ENCODE measurements around the gene RYR2. TPM values are rescaled to one million over a fixed set of nuclear protein-coding genes. Genes with fewer than 3 reads are reported as not detected.

RYR2 gene
- total RNA-seq, 1 donor from 2014 or later = 47.0 TPM

GRCh38 chr1:237035759-237036158, 6.2 kb upstream of the RYR2 start:
- DNase-seq = no peak
- Mint-ChIP-seq H3K4me3 (ENCODE audit: unreplicated experiment) (no peak overlapping the region), H3K9me3 (ENCODE audit: unreplicated experiment) (no peaks in the 10 kb centered on the region), H3K27ac (ENCODE audit: unreplicated experiment) (no peak overlapping the region), H3K4me1 (ENCODE audit: low read depth, unreplicated experiment) (peaks cover 3% of the 10 kb centered on the region), H3K27me3 (ENCODE audit: unreplicated experiment) (no peaks in the 10 kb centered on the region), H3K36me3 (ENCODE audit: unreplicated experiment) (no peaks in the 10 kb centered on the region)
- TF ChIP-seq, protein P1, sequence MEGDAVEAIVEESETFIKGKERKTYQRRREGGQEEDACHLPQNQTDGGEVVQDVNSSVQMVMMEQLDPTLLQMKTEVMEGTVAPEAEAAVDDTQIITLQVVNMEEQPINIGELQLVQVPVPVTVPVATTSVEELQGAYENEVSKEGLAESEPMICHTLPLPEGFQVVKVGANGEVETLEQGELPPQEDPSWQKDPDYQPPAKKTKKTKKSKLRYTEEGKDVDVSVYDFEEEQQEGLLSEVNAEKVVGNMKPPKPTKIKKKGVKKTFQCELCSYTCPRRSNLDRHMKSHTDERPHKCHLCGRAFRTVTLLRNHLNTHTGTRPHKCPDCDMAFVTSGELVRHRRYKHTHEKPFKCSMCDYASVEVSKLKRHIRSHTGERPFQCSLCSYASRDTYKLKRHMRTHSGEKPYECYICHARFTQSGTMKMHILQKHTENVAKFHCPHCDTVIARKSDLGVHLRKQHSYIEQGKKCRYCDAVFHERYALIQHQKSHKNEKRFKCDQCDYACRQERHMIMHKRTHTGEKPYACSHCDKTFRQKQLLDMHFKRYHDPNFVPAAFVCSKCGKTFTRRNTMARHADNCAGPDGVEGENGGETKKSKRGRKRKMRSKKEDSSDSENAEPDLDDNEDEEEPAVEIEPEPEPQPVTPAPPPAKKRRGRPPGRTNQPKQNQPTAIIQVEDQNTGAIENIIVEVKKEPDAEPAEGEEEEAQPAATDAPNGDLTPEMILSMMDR (IDR thresholded peaks at IDR 0.05; ENCODE audit: partially characterized antibody, unreplicated experiment) = no peak

GRCh38 chr1:237038211-237038610, 3.8 kb upstream of the RYR2 start:
- no peak for DNase-seq
- Mint-ChIP-seq H3K9me3 (ENCODE audit: unreplicated experiment) (peaks cover 5% of the 10 kb centered on the region), H3K27me3 (ENCODE audit: unreplicated experiment) (peaks cover 5% of the 10 kb centered on the region), H3K4me3 (ENCODE audit: unreplicated experiment) (no peak overlapping the region), H3K4me1 (ENCODE audit: low read depth, unreplicated experiment) (peaks cover 3% of the 10 kb centered on the region), H3K36me3 (ENCODE audit: unreplicated experiment) (peaks cover 5% of the 10 kb centered on the region), H3K27ac (ENCODE audit: unreplicated experiment) (no peak overlapping the region)
- TF ChIP-seq, protein P1 (IDR thresholded peaks at IDR 0.05; ENCODE audit: partially characterized antibody, unreplicated experiment) = no peak

- no peak overlapping the region for H3K4me3 Mint-ChIP-seq (ENCODE audit: unreplicated experiment)
- TF ChIP-seq, protein P1 (IDR thresholded peaks at IDR 0.05; ENCODE audit: partially characterized antibody, unreplicated experiment) = no peak
These were observed 1.2 kb upstream of the RYR2 start for GRCh38 chr1:237040823-237041222.

GRCh38 chr1:237041461-237041794, 556 bp upstream of the RYR2 start:
- no peak for DNase-seq
- H3K4me3 Mint-ChIP-seq (ENCODE audit: unreplicated experiment) = peak overlapping the region; percentile 91
- peaks cover 5% of the 10 kb centered on the region for H3K36me3 Mint-ChIP-seq (ENCODE audit: unreplicated experiment)
- H3K9me3 Mint-ChIP-seq (ENCODE audit: unreplicated experiment) = peaks cover 10% of the 10 kb centered on the region
- H3K27ac Mint-ChIP-seq (ENCODE audit: unreplicated experiment) = peak overlapping the region; percentile 78
- peaks cover 13% of the 10 kb centered on the region for H3K4me1 Mint-ChIP-seq (ENCODE audit: low read depth, unreplicated experiment)
- TF ChIP-seq, protein P1 (IDR thresholded peaks at IDR 0.05; ENCODE audit: partially characterized antibody, unreplicated experiment) = no peak
- H3K27me3 Mint-ChIP-seq (ENCODE audit: unreplicated experiment) = peaks cover 13% of the 10 kb centered on the region

More at GRCh38 chr1:237040823-237041222, 1.2 kb upstream of the RYR2 start:
- Mint-ChIP-seq H3K36me3 (ENCODE audit: unreplicated experiment) (peaks cover 5% of the 10 kb centered on the region), H3K9me3 (ENCODE audit: unreplicated experiment) (peaks cover 10% of the 10 kb centered on the region), H3K4me1 (ENCODE audit: low read depth, unreplicated experiment) (peaks cover 13% of the 10 kb centered on the region), H3K27me3 (ENCODE audit: unreplicated experiment) (peaks cover 13% of the 10 kb centered on the region), H3K27ac (ENCODE audit: unreplicated experiment) (no peak overlapping the region)
- no peak for DNase-seq

DNA sequence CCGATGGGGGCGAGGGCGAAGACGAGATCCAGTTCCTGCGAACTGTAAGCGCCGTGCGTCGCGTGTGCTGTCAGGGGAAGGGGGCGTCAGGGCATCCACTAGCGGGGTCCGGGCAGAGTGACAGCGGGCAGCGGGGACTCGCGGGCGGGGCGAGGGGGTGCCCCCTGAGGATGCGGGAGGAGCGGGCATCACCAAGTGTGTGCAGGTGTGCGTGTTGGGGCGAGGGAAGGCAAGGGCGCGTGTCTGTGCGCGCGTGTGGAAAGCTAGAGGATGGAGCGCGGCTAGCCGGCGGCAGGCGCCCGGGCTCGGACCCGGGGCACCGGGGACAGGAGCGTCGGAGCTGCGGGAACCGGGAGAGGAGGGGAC, 525 bp downstream of the RYR2 start:
- Mint-ChIP-seq H3K27ac (ENCODE audit: unreplicated experiment) (no peak overlapping the region), H3K36me3 (ENCODE audit: unreplicated experiment) (peaks cover 5% of the 10 kb centered on the region), H3K9me3 (ENCODE audit: unreplicated experiment) (peaks cover 10% of the 10 kb centered on the region), H3K27me3 (ENCODE audit: unreplicated experiment) (peaks cover 13% of the 10 kb centered on the region), H3K4me3 (ENCODE audit: unreplicated experiment) (peak overlapping the region; percentile 91), H3K4me1 (ENCODE audit: low read depth, unreplicated experiment) (peaks cover 13% of the 10 kb centered on the region)
- DNase-seq = peak; percentile 57
- TF ChIP-seq, protein P1 (IDR thresholded peaks at IDR 0.05; ENCODE audit: partially characterized antibody, unreplicated experiment) = no peak
